Stimulated activated CD4-positive, alpha-beta T cell treated with anti-CD3 and anti-CD28 coated beads, Interleukin-15, amount 100 ng/mL, for 48 hours (primary cell): ENCODE results near the gene CELF2.
"Not testable (repeated sequence)": the region's sequence is repeated elsewhere in the genome, so short reads cannot be mapped to it uniquely, and the experiment has no call there.

Experiments
- DNase-seq, 2 donors: peaks; one replicate each; pipeline ENCODE4 v3.0.0-alpha.2; 2020; ENCODE audit warnings: low read depth in 2 of 2

The CELF2 gene

GRCh38 chr10:11017570-11018431, at the start of gene CELF2:
TSS of gene CELF2 (plus strand) at chr10:11017872. CDS start at chr10:11018090, 218 bp downstream.
- DNase-seq, result peak in 1 of 2 donors; percentile 28

- no peak for DNase-seq
Measured at GRCh38 chr10:10968257-10968588, 49.4 kb upstream of the CELF2 start.

- no peak for DNase-seq
Measured at GRCh38 chr10:10973310-10973709, 44.4 kb upstream of the CELF2 start.

GRCh38 chr10:10975647-10976046, 42.0 kb upstream of the CELF2 start:
- DNase-seq, result no peak

DNA sequence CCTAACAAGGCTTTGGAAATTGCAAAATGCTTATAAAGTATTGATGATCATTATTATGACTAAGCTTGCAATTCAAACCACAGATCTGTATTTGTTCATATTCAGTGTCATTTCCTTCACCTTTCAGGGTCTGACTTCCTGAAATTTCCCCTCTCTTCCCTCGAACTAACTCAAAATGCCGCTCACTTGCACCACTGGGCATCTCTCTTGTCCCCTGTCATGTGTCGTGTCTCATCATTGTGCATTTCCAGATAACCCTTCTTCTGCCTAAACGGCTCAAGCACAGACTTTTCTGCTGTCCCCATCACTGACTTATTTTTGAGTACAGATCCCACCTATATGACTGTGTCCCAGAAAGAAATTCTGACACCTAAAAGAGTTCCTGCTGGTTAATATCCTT, 41.0 kb upstream of the CELF2 start:
- DNase-seq, result no peak

GRCh38 chr10:10977226-10977956, 40.3 kb upstream of the CELF2 start:
- DNase-seq, result no peak

DNA sequence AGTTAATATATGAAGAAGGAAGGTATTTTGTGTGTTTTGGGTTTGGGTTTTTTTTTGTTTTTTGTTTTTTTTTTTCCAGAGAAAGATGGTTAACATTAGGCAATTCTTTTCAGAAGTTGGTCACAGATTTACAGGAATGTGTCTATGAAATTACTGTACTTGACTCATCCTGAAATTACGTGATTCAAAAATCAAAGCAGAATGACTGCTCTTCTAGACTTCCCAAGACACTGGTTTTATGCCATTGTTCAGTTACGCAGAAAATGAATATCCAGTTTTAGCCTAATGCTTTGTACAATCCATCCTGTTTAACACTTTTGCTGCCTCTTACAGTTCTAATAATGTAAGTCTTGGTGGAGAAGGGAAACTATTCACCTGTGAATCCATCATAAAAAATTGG, 39.7 kb upstream of the CELF2 start:
- DNase-seq, result no peak

GRCh38 chr10:10985361-10985760, 32.3 kb upstream of the CELF2 start:
- DNase-seq, result no peak

- no peak for DNase-seq
Measured at GRCh38 chr10:10986606-10987005, 31.1 kb upstream of the CELF2 start.

DNA sequence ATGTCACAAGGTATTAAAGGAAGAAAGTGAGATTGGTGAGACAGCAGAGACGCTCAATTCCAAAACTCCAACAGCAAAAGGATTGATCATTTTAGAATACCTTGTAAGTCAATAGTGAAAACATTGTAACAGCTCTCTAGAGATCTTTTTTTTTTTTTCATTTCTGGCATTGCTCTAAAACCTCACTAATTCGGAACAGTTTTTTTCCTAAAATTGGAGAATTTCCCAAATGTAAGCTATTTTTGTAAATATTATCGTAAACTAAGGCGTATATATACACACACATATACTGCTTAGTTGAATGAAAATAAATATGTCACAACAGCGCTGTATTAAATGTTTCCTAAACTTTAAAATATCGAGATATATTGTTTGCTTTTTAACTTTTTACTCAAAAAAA, 30.6 kb upstream of the CELF2 start:
- DNase-seq, result no peak

DNA sequence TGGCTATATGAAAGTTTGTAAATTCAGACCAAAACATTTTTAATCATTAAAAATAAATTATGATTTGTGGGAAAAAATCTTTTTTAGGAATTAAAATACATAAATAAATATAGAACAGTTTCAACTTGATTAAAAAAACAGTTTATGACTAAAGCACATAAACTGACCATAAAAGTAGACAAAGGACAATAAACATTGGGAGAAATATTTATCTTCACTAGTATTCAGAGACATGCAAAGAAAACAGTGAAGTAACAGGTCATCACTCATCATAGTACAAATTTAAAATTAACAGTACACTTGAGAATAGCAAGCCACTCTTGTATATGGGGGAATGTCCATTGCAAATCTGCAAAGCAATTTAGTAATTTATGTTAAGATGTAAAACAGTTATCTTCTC, 28.0 kb upstream of the CELF2 start:
- DNase-seq, result no peak

DNA sequence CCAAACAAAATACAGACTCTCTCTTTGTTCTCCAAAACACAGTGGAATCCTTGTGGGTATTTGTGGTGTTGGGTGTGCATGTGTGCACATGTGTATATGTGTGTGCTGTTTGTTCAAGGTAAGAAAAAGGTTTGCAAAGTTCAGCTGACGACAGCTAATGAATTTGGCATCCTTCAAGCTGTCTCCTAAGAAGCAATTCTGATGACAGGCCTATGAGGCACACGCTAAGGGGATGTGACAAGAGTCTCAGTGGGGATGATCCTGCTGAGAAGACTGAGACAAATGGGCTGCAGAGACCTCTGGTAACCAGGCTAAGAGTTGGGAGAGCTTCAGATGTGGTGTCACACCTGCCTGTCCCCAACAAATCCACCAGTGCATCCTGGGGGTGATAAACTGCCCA, 26.5 kb upstream of the CELF2 start:
- no peak for DNase-seq

DNA sequence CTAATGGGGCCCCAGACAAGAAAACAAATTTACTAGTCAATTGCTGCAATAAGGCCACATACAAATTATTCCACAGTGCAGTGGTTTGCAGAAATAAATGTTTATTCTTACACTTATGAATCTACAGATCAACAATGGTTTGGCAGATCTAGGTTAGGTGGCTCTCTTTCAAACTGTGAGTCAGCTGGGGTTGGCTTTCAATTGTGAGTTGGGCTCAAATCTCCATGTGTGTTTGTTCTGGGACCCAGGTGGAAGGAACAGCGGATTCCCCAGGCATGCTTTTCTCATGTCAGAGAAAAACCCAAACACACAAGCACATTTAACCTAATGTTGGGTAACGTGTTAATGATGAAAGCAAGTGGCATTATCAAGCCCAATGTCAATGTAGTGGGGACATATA, 25.6 kb upstream of the CELF2 start:
- no peak for DNase-seq

DNA sequence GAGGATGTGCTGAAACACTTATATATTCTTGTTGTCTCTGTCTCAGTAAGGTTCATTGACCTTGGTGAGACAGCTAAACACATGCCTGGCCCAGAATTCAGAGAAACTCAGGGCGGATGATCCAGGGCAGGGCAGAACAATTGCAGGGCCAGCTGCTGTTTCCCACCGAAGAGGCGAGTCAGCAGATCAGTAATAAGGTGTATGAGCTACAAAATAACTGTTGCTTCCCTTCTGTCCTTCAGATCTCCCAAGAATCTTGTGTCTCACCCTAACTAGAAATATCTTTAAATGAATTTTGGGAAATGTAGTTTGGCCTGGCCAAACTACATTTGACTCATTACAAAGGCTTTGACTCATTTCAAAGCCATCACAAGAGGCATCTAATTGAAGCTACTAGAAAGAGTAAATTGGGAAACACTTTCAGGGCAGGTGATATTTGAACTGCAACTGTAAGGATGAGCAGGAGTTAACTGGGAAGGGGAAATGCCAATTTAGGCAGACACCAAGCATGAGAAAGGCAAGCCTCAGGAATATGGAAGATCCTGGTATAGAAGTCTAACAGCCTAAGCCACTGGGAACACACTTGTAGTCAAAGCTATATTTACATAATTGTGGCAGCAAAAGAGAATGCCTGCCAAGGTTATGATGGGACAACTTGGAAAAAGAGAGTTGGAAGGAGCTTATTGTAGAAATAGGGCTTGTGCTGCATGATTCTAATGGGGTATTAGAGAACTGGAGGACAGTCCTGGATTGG, 24.5 kb upstream of the CELF2 start:
- no peak for DNase-seq

DNA sequence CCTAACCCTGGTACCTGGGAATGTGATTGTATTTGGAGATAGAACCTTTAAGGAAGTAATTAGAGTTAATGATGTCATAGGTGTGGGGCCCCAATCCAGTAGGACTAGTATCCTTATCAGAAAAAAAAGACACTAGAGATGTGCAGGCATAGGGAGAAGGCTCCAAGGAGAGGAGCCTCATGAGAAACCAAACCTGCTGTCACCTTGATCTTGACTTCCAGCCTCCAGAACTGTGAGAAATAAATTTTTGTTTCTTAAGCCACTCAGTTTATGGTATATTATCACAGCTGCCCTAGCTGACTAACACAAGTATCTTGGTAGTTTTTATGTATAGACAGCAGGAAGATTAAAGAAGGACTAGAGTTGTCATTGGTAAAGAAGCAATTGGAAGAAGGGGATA, 23.9 kb upstream of the CELF2 start:
- no peak for DNase-seq

DNA sequence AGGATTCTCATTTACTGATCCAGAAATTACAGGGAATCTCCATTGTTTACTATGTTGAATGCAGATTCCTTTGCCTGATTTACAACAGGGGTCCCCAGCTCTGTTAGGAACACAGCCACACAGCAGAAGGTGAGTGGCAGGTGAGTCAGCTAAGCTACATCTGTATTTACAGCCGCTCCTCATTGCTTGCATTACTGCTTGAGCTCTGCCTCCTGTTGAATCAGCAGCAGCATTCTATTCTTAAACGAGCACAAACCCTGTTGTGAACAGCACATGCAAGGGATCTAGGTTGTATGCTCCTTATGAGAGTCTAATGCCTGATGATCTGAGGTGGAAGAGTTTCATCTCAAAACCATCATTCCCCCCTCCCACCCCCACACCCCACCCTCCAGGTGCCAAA, 23.3 kb upstream of the CELF2 start:
- DNase-seq, result no peak

- no peak for DNase-seq
Measured at GRCh38 chr10:10995120-10995519, 22.6 kb upstream of the CELF2 start.

DNA sequence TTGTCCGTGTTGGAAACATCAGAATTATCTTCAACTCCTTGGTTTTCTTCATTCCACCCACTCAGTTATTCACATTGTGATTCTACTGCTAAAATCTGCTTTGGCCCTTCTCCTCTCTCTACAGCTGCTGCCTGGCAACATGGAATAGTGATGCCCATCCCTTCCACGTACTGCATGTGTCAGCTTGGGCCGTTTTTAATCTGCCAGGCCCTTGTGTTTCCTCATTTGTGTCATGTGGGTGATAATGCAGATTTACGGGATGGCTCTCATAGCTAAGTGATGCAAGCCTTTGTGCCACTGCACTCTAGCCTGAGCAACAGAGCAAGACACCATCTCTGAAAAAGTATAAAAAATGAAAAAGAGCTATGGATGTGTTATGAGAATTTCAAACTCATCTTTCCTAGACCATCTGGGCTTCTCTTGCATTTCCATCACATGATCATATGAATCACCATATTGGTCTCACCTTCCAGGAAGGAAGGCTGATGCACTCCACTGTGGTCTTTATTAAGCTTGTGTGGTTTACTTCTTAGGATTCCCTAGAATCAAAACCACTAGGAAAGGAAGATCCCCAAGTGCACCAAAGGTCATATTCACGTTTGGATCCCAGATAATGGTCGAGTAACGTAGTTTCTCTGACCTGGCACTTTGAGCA, 20.6 kb upstream of the CELF2 start:
- no peak for DNase-seq

DNA sequence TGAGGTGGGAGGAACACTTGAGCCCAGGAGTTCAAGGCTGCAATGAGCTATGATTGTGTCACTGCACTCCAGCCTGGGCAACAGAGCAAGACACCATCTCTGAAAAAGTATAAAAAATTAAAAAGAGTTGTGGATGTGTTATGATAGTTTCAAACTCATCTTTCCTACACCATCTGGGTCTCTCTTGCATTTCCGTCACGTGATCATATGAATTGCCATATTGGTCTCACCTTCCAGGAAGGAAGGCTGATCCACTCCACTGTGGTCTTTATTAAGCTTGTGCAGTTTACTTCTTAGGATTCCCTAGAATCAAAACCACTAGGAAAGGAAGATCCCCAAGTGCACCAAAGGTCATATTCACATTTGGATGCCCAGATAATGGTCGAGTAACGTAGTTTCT, 18.2 kb upstream of the CELF2 start:
- not testable (repeated sequence) for DNase-seq

GRCh38 chr10:11002485-11002884, 15.2 kb upstream of the CELF2 start:
- DNase-seq, result no peak

DNA sequence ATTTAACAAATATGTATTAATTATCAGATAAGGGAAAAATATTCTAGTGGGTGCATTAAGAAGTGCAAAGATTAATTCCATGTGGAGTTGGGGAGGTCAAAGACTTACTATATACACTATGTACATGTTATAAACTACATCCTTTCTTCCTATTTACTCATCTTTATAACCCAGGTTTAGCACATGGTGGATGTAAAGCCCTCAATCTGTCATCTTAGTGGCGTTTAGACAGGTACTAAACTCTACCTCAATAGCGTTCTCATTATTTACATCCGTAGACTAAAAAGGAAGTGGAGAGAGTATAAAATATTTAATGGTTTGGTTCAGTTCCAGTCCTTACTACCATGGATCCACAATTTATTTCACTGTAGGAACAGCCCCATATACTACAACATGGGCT, 14.8 kb upstream of the CELF2 start:
- no peak for DNase-seq

- DNase-seq, result no peak
Measured at GRCh38 chr10:11003679-11004078, 14.0 kb upstream of the CELF2 start.
